CD4-positive, alpha-beta T cell treated with Interleukin-17A for 4 hours (primary cell): ENCODE measurements around the gene ATP11B.

Experiments
- DNase-seq: peaks from one replicate; pipeline ENCODE4 v3.0.0-alpha.2; 2020; ENCODE audit warnings: mixed read lengths

Gene ATP11B

GRCh38 chr3:182962166-182962565 is 168.9 kb downstream of the ATP11B start:
- no peak for DNase-seq

- DNase-seq, result no peak
These were observed 170.9 kb downstream of the ATP11B start for GRCh38 chr3:182964179-182964578.

- DNase-seq, result no peak
These were observed 172.6 kb downstream of the ATP11B start for GRCh38 chr3:182965861-182966366.

GRCh38 chr3:182967218-182968204 is 174.2 kb downstream of the ATP11B start:
- DNase-seq, result peak; percentile 11

- DNase-seq, result no peak
These were observed 176.0 kb downstream of the ATP11B start for GRCh38 chr3:182969277-182969676.

- no peak for DNase-seq
These were observed 176.5 kb downstream of the ATP11B start for GRCh38 chr3:182969853-182970252.

GRCh38 chr3:182970811-182971418 is 177.6 kb downstream of the ATP11B start:
- no peak for DNase-seq
